Neural cell (in vitro differentiated cells): Measurements from ENCODE around the gene SMIM11.

Experiments used
- CTCF ChIP-seq: fragments of 450-650 bp; IDR thresholded peaks from 2 replicates; pipeline ENCODE4 v1.5.1; 2014; ENCODE audit warnings: antibody characterized with exemption, mild to moderate bottlenecking, moderate library complexity; ENCODE audit not compliant: poor library complexity, severe bottlenecking
- TAF1 ChIP-seq: IDR thresholded peaks from 2 replicates; pipeline ENCODE4 v1.6.1; 2012; ENCODE audit warnings: low read depth

GRCh38 chr21:34342476-34342875 is 32.8 kb upstream of the SMIM11 start:
- no peak for TF ChIP-seq CTCF
- no peak for TF ChIP-seq TAF1
